ENCODE data around the gene RAMP3. TPM values are rescaled to one million over a fixed set of nuclear protein-coding genes. Genes with fewer than 3 reads are reported as not detected.

RAMP3 gene
- total RNA-seq, 1 donor from 2014 or later: not detected

GRCh38 chr7:45126920-45127319 is 30.7 kb upstream of the RAMP3 start:
- Mint-ChIP-seq H3K9me3 (ENCODE audit: low read depth) (no peaks in the 10 kb centered on the region), H3K4me1 (ENCODE audit: low read depth) (no peaks in the 10 kb centered on the region), H3K36me3 (ENCODE audit: insufficient read depth) (no peaks in the 10 kb centered on the region), H3K4me3 (ENCODE audit: low read depth) (no peak overlapping the region), H3K27ac (no peak overlapping the region), H3K27me3 (peaks cover 4% of the 10 kb centered on the region)
- DNase-seq (ENCODE audit: low spot score, unreplicated experiment): no peak
- TF ChIP-seq CTCF (IDR thresholded peaks at IDR 0.05; ENCODE audit: unreplicated experiment): no peak

GRCh38 chr7:45129181-45129800 is 28.3 kb upstream of the RAMP3 start:
- Mint-ChIP-seq H3K4me3 (ENCODE audit: low read depth) (no peak overlapping the region), H3K9me3 (ENCODE audit: low read depth) (no peaks in the 10 kb centered on the region), H3K4me1 (ENCODE audit: low read depth) (no peaks in the 10 kb centered on the region), H3K27me3 (peaks cover 4% of the 10 kb centered on the region), H3K36me3 (ENCODE audit: insufficient read depth) (no peaks in the 10 kb centered on the region), H3K27ac (no peak overlapping the region)
- no peak for TF ChIP-seq CTCF (IDR thresholded peaks at IDR 0.05; ENCODE audit: unreplicated experiment)
- DNase-seq (ENCODE audit: low spot score, unreplicated experiment): no peak

GRCh38 chr7:45129906-45130305 is 27.7 kb upstream of the RAMP3 start:
- Mint-ChIP-seq H3K4me1 (ENCODE audit: low read depth) (no peaks in the 10 kb centered on the region), H3K27me3 (peaks cover 4% of the 10 kb centered on the region), H3K36me3 (ENCODE audit: insufficient read depth) (no peaks in the 10 kb centered on the region), H3K4me3 (ENCODE audit: low read depth) (no peak overlapping the region), H3K9me3 (ENCODE audit: low read depth) (no peaks in the 10 kb centered on the region), H3K27ac (no peak overlapping the region)
- no peak for DNase-seq (ENCODE audit: low spot score, unreplicated experiment)
- TF ChIP-seq CTCF (IDR thresholded peaks at IDR 0.05; ENCODE audit: unreplicated experiment): no peak

GRCh38 chr7:45130910-45131309 is 26.7 kb upstream of the RAMP3 start:
- H3K27me3 Mint-ChIP-seq: peaks cover 4% of the 10 kb centered on the region
- DNase-seq (ENCODE audit: low spot score, unreplicated experiment): no peak
- no peak overlapping the region for H3K27ac Mint-ChIP-seq
- H3K36me3 Mint-ChIP-seq (ENCODE audit: insufficient read depth): no peaks in the 10 kb centered on the region
- H3K9me3 Mint-ChIP-seq (ENCODE audit: low read depth): no peaks in the 10 kb centered on the region
- no peak for TF ChIP-seq CTCF (IDR thresholded peaks at IDR 0.05; ENCODE audit: unreplicated experiment)
- H3K4me3 Mint-ChIP-seq (ENCODE audit: low read depth): no peak overlapping the region
- H3K4me1 Mint-ChIP-seq (ENCODE audit: low read depth): no peaks in the 10 kb centered on the region

- TF ChIP-seq CTCF (IDR thresholded peaks at IDR 0.05; ENCODE audit: unreplicated experiment): no peak
- Mint-ChIP-seq H3K4me1 (ENCODE audit: low read depth) (no peaks in the 10 kb centered on the region), H3K36me3 (ENCODE audit: insufficient read depth) (no peaks in the 10 kb centered on the region), H3K27ac (no peak overlapping the region), H3K4me3 (ENCODE audit: low read depth) (no peak overlapping the region), H3K27me3 (peaks cover 4% of the 10 kb centered on the region), H3K9me3 (ENCODE audit: low read depth) (no peaks in the 10 kb centered on the region)
- DNase-seq (ENCODE audit: low spot score, unreplicated experiment): no peak
Observed at GRCh38 chr7:45131891-45132290, 25.7 kb upstream of the RAMP3 start.

Data from progenitor cell of endocrine pancreas (in vitro differentiated cells).